GM18873 (cell line): ENCODE measurements around the gene GLI3.

Experiments
- ATAC-seq: cut with Tn5 transposase; IDR thresholded peaks from one replicate; pipeline ENCODE4 v1.9.1; 2021; ENCODE audit warnings: mild to moderate bottlenecking, moderate library complexity, moderate number of reproducible peaks; ENCODE audit not compliant: unreplicated experiment, low FRiP score

The GLI3 gene

GRCh38 chr7:42115795-42116194 is 121.2 kb downstream of the GLI3 start:
- no peak for ATAC-seq

GRCh38 chr7:42110333-42110732 is 126.7 kb downstream of the GLI3 start:
- ATAC-seq, result no peak

GRCh38 chr7:42108803-42109528 is 128.0 kb downstream of the GLI3 start:
- no peak for ATAC-seq

- ATAC-seq, result no peak
These were observed 129.3 kb downstream of the GLI3 start for GRCh38 chr7:42107484-42108240.

- no peak for ATAC-seq
These were observed 130.4 kb downstream of the GLI3 start for GRCh38 chr7:42106562-42106961.

GRCh38 chr7:42105554-42106358 is 131.3 kb downstream of the GLI3 start:
- ATAC-seq, result no peak

GRCh38 chr7:42104694-42105093 is 132.3 kb downstream of the GLI3 start:
- ATAC-seq, result no peak

GRCh38 chr7:42104231-42104630 is 132.8 kb downstream of the GLI3 start:
- ATAC-seq, result no peak

GRCh38 chr7:42103456-42103855 is 133.6 kb downstream of the GLI3 start:
- no peak for ATAC-seq

GRCh38 chr7:42103020-42103419 is 134.0 kb downstream of the GLI3 start:
- no peak for ATAC-seq

- no peak for ATAC-seq
These were observed 134.7 kb downstream of the GLI3 start for GRCh38 chr7:42102301-42102700.

- ATAC-seq, result no peak
These were observed 136.9 kb downstream of the GLI3 start for GRCh38 chr7:42100156-42100508.

GRCh38 chr7:42099470-42100155 is 137.4 kb downstream of the GLI3 start:
- no peak for ATAC-seq

- no peak for ATAC-seq
These were observed 137.9 kb downstream of the GLI3 start for GRCh38 chr7:42099066-42099465.

- no peak for ATAC-seq
These were observed 139.3 kb downstream of the GLI3 start for GRCh38 chr7:42097752-42098151.

GRCh38 chr7:42096681-42097561 is 140.1 kb downstream of the GLI3 start:
- ATAC-seq, result no peak

GRCh38 chr7:42096268-42096667 is 140.7 kb downstream of the GLI3 start:
- no peak for ATAC-seq

GRCh38 chr7:42095791-42096190 is 141.2 kb downstream of the GLI3 start:
- no peak for ATAC-seq

GRCh38 chr7:42093349-42093905 is 143.6 kb downstream of the GLI3 start:
- no peak for ATAC-seq
